Stimulated activated CD8-positive, alpha-beta memory T cell treated with anti-CD3 and anti-CD28 coated beads, Interleukin-7, amount 100 ng/mL, for 4 hours (primary cell): Measurements from ENCODE around the gene TTC12.

Experiments
- DNase-seq, 2 donors: peaks; one replicate each; pipeline ENCODE4 v3.0.0-alpha.2; 2020; ENCODE audit warnings: low read depth in 2 of 2

Gene TTC12

GRCh38 chr11:113331441-113331840, 17.1 kb downstream of the TTC12 start:
- DNase-seq = no peak

DNA sequence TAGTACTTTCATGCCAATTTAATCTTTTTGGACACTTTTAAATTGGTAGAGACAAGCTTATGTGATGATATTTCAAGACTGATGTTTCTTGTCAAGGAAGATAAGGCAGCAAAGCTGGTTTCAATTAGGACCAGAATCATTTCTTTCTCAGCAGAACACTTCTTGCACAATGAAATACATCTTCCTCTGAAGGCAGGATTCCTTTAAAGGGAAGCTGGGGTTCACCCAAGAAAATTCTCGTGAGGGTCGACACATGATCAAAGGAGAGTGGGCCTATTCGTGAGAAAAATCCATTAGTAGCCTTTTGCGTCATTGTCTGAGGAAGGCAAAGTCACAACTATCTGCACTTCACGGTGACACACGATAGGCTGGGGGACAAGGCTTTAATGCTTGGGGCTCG, 17.6 kb downstream of the TTC12 start:
- DNase-seq = no peak

DNA sequence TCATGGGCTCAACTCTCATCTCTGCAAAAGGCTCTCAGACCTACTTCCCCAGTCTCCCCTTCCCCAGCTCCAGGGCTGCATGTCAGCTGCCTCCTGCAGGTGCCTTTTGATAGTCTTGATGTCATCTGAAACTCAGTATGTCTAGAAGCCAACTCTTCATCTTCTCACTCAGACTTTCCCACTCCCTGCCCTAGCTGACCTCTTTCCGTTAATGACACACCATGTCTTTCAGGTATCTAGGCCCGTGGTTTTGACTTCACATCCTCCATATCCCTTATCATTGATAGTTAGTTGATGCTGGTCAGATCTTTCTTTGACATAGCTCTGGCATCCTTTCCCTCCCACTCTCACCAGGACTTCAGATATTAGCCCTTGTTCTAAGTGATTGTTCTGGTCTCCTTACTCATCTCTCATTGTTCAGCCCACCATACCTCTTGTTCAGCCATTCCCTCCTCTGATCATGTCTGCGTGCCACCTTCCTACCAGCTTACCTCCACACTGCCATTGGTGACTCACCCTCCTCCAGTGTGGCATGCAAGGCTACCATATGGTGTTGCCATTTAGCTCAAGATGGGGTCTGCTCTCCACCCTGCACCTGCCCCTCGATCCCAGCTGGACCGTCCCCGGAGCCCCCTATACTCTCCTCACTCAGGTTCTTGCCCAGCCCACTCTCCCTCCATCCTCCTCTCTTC, 18.4 kb downstream of the TTC12 start:
- DNase-seq = no peak

GRCh38 chr11:113334183-113334582, 19.8 kb downstream of the TTC12 start:
- DNase-seq = no peak

DNA sequence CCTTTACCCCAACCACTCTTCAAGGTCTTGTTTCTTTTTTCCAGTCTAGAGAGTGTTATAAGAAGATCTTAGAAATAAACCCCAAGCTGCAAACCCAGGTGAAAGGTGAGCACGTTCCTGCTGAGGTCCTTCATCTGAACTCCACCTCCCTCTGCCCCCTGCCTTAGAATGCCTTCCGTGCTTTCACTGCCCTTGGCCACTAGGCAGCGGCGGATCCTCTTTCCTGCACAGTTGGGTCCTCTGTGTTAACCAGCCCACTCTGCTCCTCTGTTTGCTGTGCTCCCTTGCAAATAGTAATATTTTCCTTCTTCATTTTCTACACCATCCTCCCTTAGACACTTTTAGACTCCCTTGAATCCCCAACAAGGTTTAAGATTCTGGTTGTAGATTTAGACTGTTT, 24.3 kb downstream of the TTC12 start:
- no peak for DNase-seq

GRCh38 chr11:113339929-113340589, 25.7 kb downstream of the TTC12 start:
- DNase-seq = no peak

GRCh38 chr11:113341388-113342165, 27.2 kb downstream of the TTC12 start:
- DNase-seq = no peak

GRCh38 chr11:113345978-113346377, 31.6 kb downstream of the TTC12 start:
- no peak for DNase-seq

DNA sequence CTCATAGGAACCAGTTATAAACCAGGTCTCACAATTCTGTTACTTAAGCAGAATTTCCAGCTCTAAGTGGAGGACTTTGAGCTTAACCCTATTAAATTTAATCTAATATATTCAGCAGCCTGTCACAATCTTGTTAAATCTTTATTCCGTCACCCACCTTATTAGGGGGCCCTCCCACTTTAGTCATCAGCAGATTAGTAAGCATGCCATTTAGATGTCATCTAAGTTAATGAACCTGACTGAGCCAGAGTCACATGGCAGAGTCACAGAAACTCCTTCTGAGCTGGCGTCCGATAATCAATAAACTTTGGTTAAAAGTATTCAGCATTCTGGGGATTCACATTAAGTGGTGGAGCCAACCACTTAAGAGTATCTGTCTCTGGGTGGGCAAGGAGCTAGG, 35.1 kb downstream of the TTC12 start:
- DNase-seq = no peak

- DNase-seq = no peak
Measured at GRCh38 chr11:113350336-113351067, 36.1 kb downstream of the TTC12 start.

- no peak for DNase-seq
Measured at GRCh38 chr11:113351068-113351450, 36.7 kb downstream of the TTC12 start.

GRCh38 chr11:113351480-113351879, 37.1 kb downstream of the TTC12 start:
- no peak for DNase-seq

DNA sequence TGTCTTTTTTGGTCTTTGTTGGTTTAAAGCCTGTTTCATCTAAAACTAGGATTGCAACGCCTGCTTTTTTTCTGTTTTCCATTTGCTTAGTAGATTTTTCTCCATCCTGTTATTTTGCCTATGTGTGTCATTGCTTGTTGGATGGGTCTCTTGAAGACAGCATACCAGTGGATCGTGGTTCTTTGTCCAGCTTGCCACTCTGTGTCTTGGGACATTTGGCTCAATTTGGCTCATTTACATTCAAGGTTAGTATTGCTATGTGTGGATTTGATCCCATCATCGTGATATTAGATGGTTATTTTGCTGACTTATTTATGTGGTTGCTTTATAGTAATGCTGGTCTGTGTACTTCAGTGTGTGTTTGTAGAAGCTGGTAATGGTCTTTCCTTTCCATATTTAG, 41.8 kb downstream of the TTC12 start:
- no peak for DNase-seq

GRCh38 chr11:113363406-113363805, 49.0 kb downstream of the TTC12 start:
- DNase-seq = no peak

DNA sequence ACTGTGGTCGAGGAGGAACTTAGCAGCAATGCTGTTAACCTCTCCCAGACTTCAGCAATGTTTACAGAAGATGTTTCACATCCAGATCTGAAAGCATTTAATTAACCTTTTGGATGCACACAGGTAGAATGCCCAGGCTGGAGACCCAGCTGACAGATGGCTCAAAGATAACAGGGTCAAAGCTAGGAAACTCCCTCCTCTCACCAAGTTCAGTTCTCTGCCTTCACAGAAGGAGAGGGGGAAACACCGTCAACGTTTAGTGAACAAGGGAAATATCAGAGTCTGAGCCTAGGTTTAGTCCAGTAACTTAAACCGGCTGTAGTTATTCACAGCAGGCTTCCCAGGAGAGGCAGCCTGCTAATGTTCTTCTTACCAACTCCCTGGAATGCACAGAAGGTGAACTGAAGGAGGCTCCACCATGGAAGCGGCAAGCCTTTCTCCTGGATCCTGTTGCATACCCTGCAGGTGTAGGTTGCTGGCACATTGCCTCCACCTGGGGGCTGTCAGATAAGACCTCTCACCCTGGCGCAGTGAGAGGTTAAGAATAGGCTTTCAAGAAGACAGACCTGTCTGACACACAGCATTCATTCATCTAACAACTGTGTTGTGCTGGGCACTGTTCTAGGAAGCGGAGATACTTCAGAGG, 49.7 kb downstream of the TTC12 start:
- no peak for DNase-seq

GRCh38 chr11:113365895-113366294, 51.5 kb downstream of the TTC12 start:
- no peak for DNase-seq

GRCh38 chr11:113369411-113369810, 55.0 kb downstream of the TTC12 start:
- no peak for DNase-seq

DNA sequence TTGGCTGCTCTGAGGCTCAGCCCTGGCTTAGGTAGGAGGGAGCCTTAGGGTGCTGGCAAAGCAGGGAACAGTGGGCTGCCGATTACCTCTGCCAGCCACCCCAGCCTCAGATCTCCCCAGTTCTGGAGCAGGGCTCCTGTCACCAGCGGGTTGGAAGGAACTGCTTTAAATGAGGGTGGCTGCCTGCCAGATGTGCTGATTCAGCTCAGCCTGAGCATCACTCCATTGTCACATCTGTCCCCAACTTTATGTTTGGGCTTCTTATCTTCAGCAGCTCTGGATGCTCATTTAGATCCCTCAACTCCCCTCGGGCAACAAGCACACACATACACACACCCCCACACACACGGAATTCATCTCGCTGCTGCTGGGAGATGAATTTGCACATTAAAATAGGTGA, 56.3 kb downstream of the TTC12 start:
- DNase-seq = no peak

- DNase-seq = no peak
Measured at GRCh38 chr11:113372309-113372708, 57.9 kb downstream of the TTC12 start.

- no peak for DNase-seq
Measured at GRCh38 chr11:113373306-113373705, 58.9 kb downstream of the TTC12 start.

- DNase-seq = no peak
Measured at GRCh38 chr11:113373981-113374560, 59.7 kb downstream of the TTC12 start.
